H9 (cell line): ENCODE data around the gene TSGA10IP. TPM values are rescaled to one million over a fixed set of nuclear protein-coding genes. Genes with fewer than 3 reads are reported as not detected.

Experiments used
- DNase-seq: peaks from one replicate; pipeline ENCODE4 v3.0.0-alpha.2; 2017
- H2AFZ ChIP-seq: one replicate; pipeline ENCODE4 v1.6.1; 2013; ENCODE audit warnings: mild to moderate bottlenecking, low read length, control low read depth, moderate library complexity
- H2AK5ac ChIP-seq: 2 replicates; pipeline ENCODE4 v1.6.1; 2013; ENCODE audit warnings: low read length, control low read depth, mixed read lengths; ENCODE audit not compliant: insufficient read length
- H2BK120ac ChIP-seq: one replicate; pipeline ENCODE4 v1.6.1; 2013; ENCODE audit warnings: low read depth, mild to moderate bottlenecking, low read length, control low read depth, inconsistent platforms; ENCODE audit not compliant: poor library complexity, severe bottlenecking
- H2BK12ac ChIP-seq: 2 replicates; pipeline ENCODE4 v1.6.1; 2013; ENCODE audit warnings: low read length, control low read depth, mixed read lengths, low read depth; ENCODE audit not compliant: insufficient read length
- H2BK15ac ChIP-seq: 2 replicates; pipeline ENCODE4 v1.6.1; 2013; ENCODE audit warnings: low read depth, low read length, control low read depth
- H2BK20ac ChIP-seq: one replicate; pipeline ENCODE4 v1.6.1; 2013; ENCODE audit warnings: low read depth, mild to moderate bottlenecking, low read length, control low read depth, inconsistent platforms; ENCODE audit not compliant: poor library complexity, severe bottlenecking
- H2BK5ac ChIP-seq: 2 replicates; pipeline ENCODE4 v1.6.1; 2013; ENCODE audit warnings: low read length, control low read depth, mixed read lengths; ENCODE audit not compliant: insufficient read length
- H3K14ac ChIP-seq: 2 replicates; pipeline ENCODE4 v1.6.1; 2013; ENCODE audit warnings: low read length, control low read depth; ENCODE audit not compliant: insufficient read depth
- H3K18ac ChIP-seq: 2 replicates; pipeline ENCODE4 v1.6.1; 2013; ENCODE audit warnings: low read depth, mild to moderate bottlenecking, mixed read lengths, low read length, control low read depth; ENCODE audit not compliant: insufficient read length
- H3K23ac ChIP-seq: 2 replicates; pipeline ENCODE4 v1.6.1; 2013; ENCODE audit warnings: low read length, control low read depth, mixed read lengths, low read depth; ENCODE audit not compliant: insufficient read length
- H3K23me2 ChIP-seq: 2 replicates; pipeline ENCODE4 v1.6.1; 2013; ENCODE audit warnings: low read depth, mild to moderate bottlenecking, mixed read lengths, low read length, control low read depth; ENCODE audit not compliant: insufficient read length, poor library complexity, severe bottlenecking
- H3K27ac ChIP-seq: 2 replicates; pipeline ENCODE4 v1.5.1; 2013; ENCODE audit warnings: low read length, control low read depth, mixed read lengths, low read depth; ENCODE audit not compliant: insufficient read length
- H3K27me3 ChIP-seq: 2 replicates; pipeline ENCODE4 v1.6.1; 2013; ENCODE audit warnings: low read length, control low read depth, inconsistent platforms; ENCODE audit not compliant: insufficient read depth
- H3K4ac ChIP-seq: 2 replicates; pipeline ENCODE4 v1.6.1; 2013; ENCODE audit warnings: low read depth, mild to moderate bottlenecking, control low read depth, inconsistent platforms, low read length, moderate library complexity
- H3K4me1 ChIP-seq: 2 replicates; pipeline ENCODE4 v1.6.1; 2013; ENCODE audit warnings: low read length, control low read depth, inconsistent platforms; ENCODE audit not compliant: insufficient read depth
- H3K4me2 ChIP-seq: 2 replicates; pipeline ENCODE4 v1.6.1; 2013; ENCODE audit warnings: low read length, control low read depth, mixed read lengths; ENCODE audit not compliant: insufficient read length, insufficient read depth
- H3K56ac ChIP-seq: 2 replicates; pipeline ENCODE4 v1.6.1; 2013; ENCODE audit warnings: low read depth, mild to moderate bottlenecking, mixed read lengths, low read length, control low read depth; ENCODE audit not compliant: insufficient read length
- H3K79me1 ChIP-seq: 2 replicates; pipeline ENCODE4 v1.6.1; 2013; ENCODE audit warnings: low read depth, mild to moderate bottlenecking, moderate library complexity, low read length, control low read depth, inconsistent platforms; ENCODE audit not compliant: insufficient read depth, poor library complexity, severe bottlenecking
- H3K79me2 ChIP-seq: 2 replicates; pipeline ENCODE4 v1.6.1; 2013; ENCODE audit warnings: low read length, control low read depth, inconsistent platforms; ENCODE audit not compliant: insufficient read depth
- H3K9ac ChIP-seq: 2 replicates; pipeline ENCODE4 v1.6.1; 2013; ENCODE audit warnings: low read length, control low read depth, mixed read lengths; ENCODE audit not compliant: insufficient read length; ENCODE audit errors: extremely low read depth
- H3K9me3 ChIP-seq: one replicate; pipeline ENCODE4 v1.6.1; 2013; ENCODE audit warnings: low read depth, low read length, inconsistent platforms; ENCODE audit not compliant: control insufficient read depth
- H3T11ph ChIP-seq: one replicate; pipeline ENCODE4 v1.6.1; 2013; ENCODE audit warnings: mild to moderate bottlenecking, low read length, control low read depth, inconsistent platforms
- H4K20me1 ChIP-seq: one replicate; pipeline ENCODE4 v1.6.1; 2013; ENCODE audit not compliant: control insufficient read depth, insufficient read length, insufficient read depth
- H4K5ac ChIP-seq: 2 replicates; pipeline ENCODE4 v1.6.1; 2013; ENCODE audit warnings: low read depth, mild to moderate bottlenecking, mixed read lengths, low read length, control low read depth; ENCODE audit not compliant: insufficient read length
- H4K8ac ChIP-seq: replicated peaks from 2 replicates; pipeline ENCODE4 v1.6.1; 2013; ENCODE audit warnings: low read length, control low read depth, mixed read lengths, low read depth; ENCODE audit not compliant: insufficient read length
- H4K91ac ChIP-seq: 2 replicates; pipeline ENCODE4 v1.6.1; 2013; ENCODE audit warnings: low read depth, mild to moderate bottlenecking, moderate library complexity, mixed read lengths, low read length, control low read depth; ENCODE audit not compliant: insufficient read length
- H3K27ac Mint-ChIP-seq, 3 experiments: 2 replicates in 2 of 3; 3 replicates in 1 of 3; pipeline ENCODE4 v1.8.0; 2020 to 2021; ENCODE audit warnings: mixed read lengths in 3 of 3, mild to moderate bottlenecking in 1 of 3, moderate library complexity in 1 of 3
- H3K27me3 Mint-ChIP-seq: 2 replicates; pipeline ENCODE4 v1.8.0; 2021; ENCODE audit warnings: low read depth, mild to moderate bottlenecking, moderate library complexity, mixed read lengths
- H3K36me3 Mint-ChIP-seq, 3 experiments: 2 replicates in 2 of 3; 3 replicates in 1 of 3; pipeline ENCODE4 v1.8.0; 2020 to 2021; ENCODE audit warnings: low read depth in 3 of 3, mixed read lengths in 3 of 3; ENCODE audit not compliant: insufficient read depth in 1 of 3
- H3K4me1 Mint-ChIP-seq, 2 experiments: 2 replicates each; pipeline ENCODE4 v1.8.0; 2020; ENCODE audit warnings: mixed read lengths in 2 of 2
- H3K4me3 Mint-ChIP-seq, 2 experiments: 2 replicates in 1 of 2; 3 replicates in 1 of 2; pipeline ENCODE4 v1.8.0; 2020 to 2021; ENCODE audit warnings: mild to moderate bottlenecking in 2 of 2, mixed read lengths in 2 of 2, moderate library complexity in 1 of 2
- H3K9me3 Mint-ChIP-seq, 2 experiments: 2 replicates in 1 of 2; 3 replicates in 1 of 2; pipeline ENCODE4 v1.8.0; 2020; ENCODE audit warnings: mild to moderate bottlenecking in 2 of 2, mixed read lengths in 2 of 2, moderate library complexity in 1 of 2
- whole genome bisulfite sequencing: extraction: QIAGEN DNeasy Blood & Tissue Kit; methylation state at CpG from one replicate; pipeline ENCODE4 v1.1.7; 2013; ENCODE audit warnings: missing lambda C conversion rate, low lambda C conversion rate, mixed read lengths; ENCODE audit not compliant: insufficient read length; ENCODE audit errors: extremely low coverage; 5-methylcytosine and 5-hydroxymethylcytosine counted together
- total RNA-seq: library from RNA; stranded (reverse); gene quantifications from 2 replicates; pipeline ENCODE4 v1.2.1, GENCODE V29; 2021
- TF ChIP-seq, protein P1 (sequence below): fragments of 200-600 bp; sonication (generic); conservative IDR thresholded peaks from 3 replicates; pipeline ENCODE4 v1.8.0; 2021; ENCODE audit warnings: antibody characterized with exemption, mild to moderate bottlenecking

The TSGA10IP gene
- total RNA-seq, 1 experiment from 2014 or later: 2.2 TPM

DNA sequence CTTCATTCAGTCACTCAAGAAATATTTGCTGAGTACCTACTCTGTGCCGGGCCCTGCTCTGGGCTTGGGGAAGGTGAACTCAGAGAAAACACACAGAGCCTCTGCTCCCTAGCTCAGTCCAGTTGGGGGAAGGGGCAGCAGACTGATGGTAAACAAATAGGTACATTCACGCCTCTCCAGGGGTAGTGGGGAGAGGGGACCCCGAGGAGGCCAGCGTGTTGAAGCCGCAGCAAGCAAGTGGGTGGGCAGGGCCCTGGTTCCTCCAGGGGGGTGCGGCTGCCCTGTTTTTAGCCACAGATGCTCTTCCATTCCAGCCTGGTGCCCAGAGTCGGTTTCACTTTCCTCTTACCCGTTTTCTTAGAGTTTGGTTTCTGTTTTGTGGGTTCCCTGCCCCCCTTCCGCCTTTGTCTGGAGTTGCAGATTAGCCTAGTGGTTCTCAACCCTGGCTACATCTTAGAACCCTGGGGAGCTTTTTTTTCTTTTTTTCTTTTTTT is 17.3 kb upstream of the TSGA10IP start:
- Histone ChIP-seq H3K14ac (no peak overlapping the region), H4K20me1 (no peaks in the 10 kb centered on the region), H2BK5ac (no peak overlapping the region), H3K4me1 (no peaks in the 10 kb centered on the region), H3K79me2 (no peaks in the 10 kb centered on the region), H2BK12ac (no peak overlapping the region), H3K27ac (no peak overlapping the region), H2AFZ (no peak overlapping the region), H2BK120ac (no peak overlapping the region), H3K23me2 (no peaks in the 10 kb centered on the region), H3K9ac (no peak overlapping the region), H3K4me2 (no peak overlapping the region), H4K5ac (no peak overlapping the region), H3K79me1 (no peaks in the 10 kb centered on the region), H3K27me3 (no peaks in the 10 kb centered on the region), H3K9me3 (no peaks in the 10 kb centered on the region), H3K4ac (no peak overlapping the region), H2BK20ac (no peak overlapping the region), H3K23ac (no peak overlapping the region), H4K91ac (no peak overlapping the region), H2AK5ac (no peak overlapping the region), H3T11ph (no peak overlapping the region), H2BK15ac (no peak overlapping the region), H3K18ac (no peak overlapping the region), H3K56ac (no peak overlapping the region), H4K8ac (no peak overlapping the region)
- no peak overlapping the region for H3K4me3 Mint-ChIP-seq
- peaks cover 10 to 32% of the 10 kb centered on the region in 2 experiments for H3K4me1 Mint-ChIP-seq
- no peaks in the 10 kb centered on the region for H3K27me3 Mint-ChIP-seq
- no peaks in the 10 kb centered on the region for H3K9me3 Mint-ChIP-seq
- H3K27ac Mint-ChIP-seq: peak overlapping the region in 1 of 3 experiments; percentile 21; a peak in 2 of 7 replicates
- H3K36me3 Mint-ChIP-seq: peaks cover 0 to 6% (median 5%) of the 10 kb centered on the region in 3 experiments; a peak in 4 of 7 replicates
- no CpG with 5 or more reads among the region's 9 CpGs for WGBS
- TF ChIP-seq, protein P1, sequence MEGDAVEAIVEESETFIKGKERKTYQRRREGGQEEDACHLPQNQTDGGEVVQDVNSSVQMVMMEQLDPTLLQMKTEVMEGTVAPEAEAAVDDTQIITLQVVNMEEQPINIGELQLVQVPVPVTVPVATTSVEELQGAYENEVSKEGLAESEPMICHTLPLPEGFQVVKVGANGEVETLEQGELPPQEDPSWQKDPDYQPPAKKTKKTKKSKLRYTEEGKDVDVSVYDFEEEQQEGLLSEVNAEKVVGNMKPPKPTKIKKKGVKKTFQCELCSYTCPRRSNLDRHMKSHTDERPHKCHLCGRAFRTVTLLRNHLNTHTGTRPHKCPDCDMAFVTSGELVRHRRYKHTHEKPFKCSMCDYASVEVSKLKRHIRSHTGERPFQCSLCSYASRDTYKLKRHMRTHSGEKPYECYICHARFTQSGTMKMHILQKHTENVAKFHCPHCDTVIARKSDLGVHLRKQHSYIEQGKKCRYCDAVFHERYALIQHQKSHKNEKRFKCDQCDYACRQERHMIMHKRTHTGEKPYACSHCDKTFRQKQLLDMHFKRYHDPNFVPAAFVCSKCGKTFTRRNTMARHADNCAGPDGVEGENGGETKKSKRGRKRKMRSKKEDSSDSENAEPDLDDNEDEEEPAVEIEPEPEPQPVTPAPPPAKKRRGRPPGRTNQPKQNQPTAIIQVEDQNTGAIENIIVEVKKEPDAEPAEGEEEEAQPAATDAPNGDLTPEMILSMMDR: no peak
- DNase-seq: no peak
